ENCODE measurements around the gene ENTPD6. TPM values are rescaled to one million over a fixed set of nuclear protein-coding genes. Genes with fewer than 3 reads are reported as not detected.
A peak's percentile ranks its signal among the peaks of the same experiment; 100 is the strongest.

The ENTPD6 gene
- 100 to 1,000 TPM in 5 of 9 donors, 10 to 100 TPM in 4; 51.0 to 120 (median 107) TPM for total RNA-seq
- polyA plus RNA-seq, result 100 to 1,000 TPM in 2 of 3 donors, 10 to 100 TPM in 1; 30.9 to 260 (median 153) TPM
- long read RNA-seq, donor 1, partial matches to known transcripts, result 10 of 15 reads
- long read RNA-seq, donor 1, other reads (novel, unspliced or antisense), result 0 of 15 reads
- long read RNA-seq, donor 2, partial matches to known transcripts, result 0 of 3 reads
- long read RNA-seq, donor 2, other reads (novel, unspliced or antisense), result 0 of 3 reads
- long read RNA-seq, donor 3, partial matches to known transcripts, result 0 of 6 reads
- long read RNA-seq, donor 3, other reads (novel, unspliced or antisense), result 0 of 6 reads
- long read RNA-seq, donor 4, transcript ENTPD6-203 (15 exons, 2,750 nt), result minor isoform, 6 of 51 reads
- long read RNA-seq, donor 4, transcript ENTPD6-201 (14 exons, 2,708 nt), result major isoform, 8 of 51 reads
- long read RNA-seq, donor 4, partial matches to known transcripts, result 12 of 51 reads
- long read RNA-seq, donor 4, other reads (novel, unspliced or antisense), result 22 of 51 reads
- long read RNA-seq, donor 5, transcript ENTPD6-203 (15 exons, 2,750 nt), result major isoform, 69 of 476 reads
- long read RNA-seq, donor 5, transcript ENTPD6-201 (14 exons, 2,708 nt), result minor isoform, 59 of 476 reads
- long read RNA-seq, donor 5, transcript ENTPD6-202 (15 exons, 2,766 nt), result minor isoform, 50 of 476 reads
- long read RNA-seq, donor 5, partial matches to known transcripts, result 32 of 476 reads
- long read RNA-seq, donor 5, other reads (novel, unspliced or antisense), result 259 of 476 reads
- long read RNA-seq, donor 6, partial matches to known transcripts, result 9 of 35 reads
- long read RNA-seq, donor 6, other reads (novel, unspliced or antisense), result 16 of 35 reads
- long read RNA-seq, donor 7, partial matches to known transcripts, result 0 of 5 reads
- long read RNA-seq, donor 7, other reads (novel, unspliced or antisense), result 0 of 5 reads
- long read RNA-seq, donor 8, partial matches to known transcripts, result 7 of 16 reads
- long read RNA-seq, donor 8, other reads (novel, unspliced or antisense), result 0 of 16 reads
- long read RNA-seq, donor 9, partial matches to known transcripts, result 10 of 15 reads
- long read RNA-seq, donor 9, other reads (novel, unspliced or antisense), result 0 of 15 reads
- long read RNA-seq, donor 10, partial matches to known transcripts, result 7 of 8 reads
- long read RNA-seq, donor 10, other reads (novel, unspliced or antisense), result 0 of 8 reads

- H3K27me3 ChIP-seq, result no peaks in the 10 kb centered on the region
- DNase-seq, result peak; percentile 93 to 96 (median 94)
- 7 to 20% (median 9%) methylated on average over 23 to 75 of the region's 75 CpGs for WGBS, 4 donors
- intact Hi-C loops (cut with DNase I), result no loop called here
- no peak for TF ChIP-seq CTCF (IDR thresholded peaks at IDR 0.05)
- peak; percentile 59 to 85 for TF ChIP-seq POLR2A (IDR thresholded peaks at IDR 0.05)
- no peaks in the 10 kb centered on the region for H3K36me3 ChIP-seq (replicated peaks in 1 of 2)
- H3K4me1 ChIP-seq (replicated peaks in 1 of 2), result peaks cover 37 to 63% of the 10 kb centered on the region in 2 donors
- H3K27ac ChIP-seq, result peak within 1 kb of the TSS in 4 of 5 donors; percentile 65 to 93 (median 86)
- no peaks in the 10 kb centered on the region for H3K9me3 ChIP-seq (replicated peaks in 1 of 3)
- H3K4me3 ChIP-seq, result peak within 1 kb of the TSS; percentile 78 to 94 (median 84)
Observed at GRCh38 chr20:25195014-25195961, at the start of gene ENTPD6. Gene ENTPD6, plus strand, starts transcription at chr20:25195712. Its CDS starts 10,825 bp downstream, at chr20:25206537.

GRCh38 chr20:25146976-25147375 lies 48.5 kb upstream of the ENTPD6 start:
- intact Hi-C loops (cut with DNase I), result no loop called here
- H3K4me3 ChIP-seq, result no peak overlapping the region
- no peaks in the 10 kb centered on the region for H3K4me1 ChIP-seq (replicated peaks in 1 of 2)
- no peak overlapping the region for H3K27ac ChIP-seq
- H3K27me3 ChIP-seq, result peaks cover 8% of the 10 kb centered on the region
- 86 to 94% (median 89%) methylated on average over 2 to 8 of the region's 8 CpGs for WGBS, 4 donors
- H3K36me3 ChIP-seq (replicated peaks in 1 of 2), result no peaks in the 10 kb centered on the region
- H3K9me3 ChIP-seq (replicated peaks in 1 of 3), result no peaks in the 10 kb centered on the region
- no peak for DNase-seq
- TF ChIP-seq POLR2A (IDR thresholded peaks at IDR 0.05) (no peak), CTCF (IDR thresholded peaks at IDR 0.05) (no peak)

- Histone ChIP-seq H3K9me3 (replicated peaks in 1 of 3) (no peaks in the 10 kb centered on the region), H3K4me3 (no peak overlapping the region), H3K36me3 (replicated peaks in 1 of 2) (no peaks in the 10 kb centered on the region), H3K4me1 (replicated peaks in 1 of 2) (no peaks in the 10 kb centered on the region), H3K27me3 (peaks cover 8% of the 10 kb centered on the region), H3K27ac (no peak overlapping the region)
- intact Hi-C loops (cut with DNase I), result no loop called here
- DNase-seq, result no peak
- 83 to 95% (median 86%) methylated on average over 9 to 15 of the region's 15 CpGs for WGBS, 4 donors
- TF ChIP-seq CTCF (IDR thresholded peaks at IDR 0.05) (no peak), POLR2A (IDR thresholded peaks at IDR 0.05) (no peak)
Observed at GRCh38 chr20:25147716-25148115, 47.8 kb upstream of the ENTPD6 start.
